ENCODE results near the gene BTBD7. TPM values are rescaled to one million over a fixed set of nuclear protein-coding genes. Genes with fewer than 3 reads are reported as not detected.

Gene BTBD7
- total RNA-seq, 4 donors from 2014 or later = 17.9 to 30.5 (median 20.9) TPM

DNA sequence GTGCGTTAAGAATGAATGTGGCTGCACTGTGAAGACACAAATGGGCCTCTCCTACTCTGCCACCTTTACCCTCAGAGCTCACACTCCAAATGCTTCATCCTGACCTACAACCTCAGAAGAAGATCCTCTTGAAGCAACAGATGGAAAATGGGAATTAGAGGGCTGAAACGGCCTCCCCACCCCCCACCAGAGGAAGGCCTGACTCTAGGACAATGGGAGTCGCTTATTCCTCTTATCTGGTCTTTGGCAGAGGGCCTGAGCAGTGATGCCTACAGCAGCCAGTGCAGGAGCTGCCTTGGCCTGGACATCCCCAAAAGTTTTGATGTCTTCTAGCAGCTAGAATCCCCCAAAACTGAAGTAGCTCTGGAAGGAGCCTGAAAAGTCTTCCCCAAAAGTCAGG, 29.2 kb downstream of the BTBD7 start:
- no peaks in the 10 kb centered on the region for H3K9me3 ChIP-seq
- no peaks in the 10 kb centered on the region for H3K27me3 ChIP-seq
- H3K4me1 ChIP-seq = peaks cover 0 to 36% (median 10%) of the 10 kb centered on the region in 3 donors
- no peak overlapping the region for H3K4me3 ChIP-seq
- no peaks in the 10 kb centered on the region for H3K36me3 ChIP-seq
- TF ChIP-seq POLR2A (IDR thresholded peaks at IDR 0.05) = no peak
- TF ChIP-seq, protein P1, sequence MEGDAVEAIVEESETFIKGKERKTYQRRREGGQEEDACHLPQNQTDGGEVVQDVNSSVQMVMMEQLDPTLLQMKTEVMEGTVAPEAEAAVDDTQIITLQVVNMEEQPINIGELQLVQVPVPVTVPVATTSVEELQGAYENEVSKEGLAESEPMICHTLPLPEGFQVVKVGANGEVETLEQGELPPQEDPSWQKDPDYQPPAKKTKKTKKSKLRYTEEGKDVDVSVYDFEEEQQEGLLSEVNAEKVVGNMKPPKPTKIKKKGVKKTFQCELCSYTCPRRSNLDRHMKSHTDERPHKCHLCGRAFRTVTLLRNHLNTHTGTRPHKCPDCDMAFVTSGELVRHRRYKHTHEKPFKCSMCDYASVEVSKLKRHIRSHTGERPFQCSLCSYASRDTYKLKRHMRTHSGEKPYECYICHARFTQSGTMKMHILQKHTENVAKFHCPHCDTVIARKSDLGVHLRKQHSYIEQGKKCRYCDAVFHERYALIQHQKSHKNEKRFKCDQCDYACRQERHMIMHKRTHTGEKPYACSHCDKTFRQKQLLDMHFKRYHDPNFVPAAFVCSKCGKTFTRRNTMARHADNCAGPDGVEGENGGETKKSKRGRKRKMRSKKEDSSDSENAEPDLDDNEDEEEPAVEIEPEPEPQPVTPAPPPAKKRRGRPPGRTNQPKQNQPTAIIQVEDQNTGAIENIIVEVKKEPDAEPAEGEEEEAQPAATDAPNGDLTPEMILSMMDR (IDR thresholded peaks at IDR 0.05) = no peak
- DNase-seq = no peak
- WGBS, 2 donors = 61 to 81% methylated on average over 2 to 3 of the region's 3 CpGs
- intact Hi-C loops (cut with DNase I) = no loop called here
- no peak overlapping the region for H3K27ac ChIP-seq

DNA sequence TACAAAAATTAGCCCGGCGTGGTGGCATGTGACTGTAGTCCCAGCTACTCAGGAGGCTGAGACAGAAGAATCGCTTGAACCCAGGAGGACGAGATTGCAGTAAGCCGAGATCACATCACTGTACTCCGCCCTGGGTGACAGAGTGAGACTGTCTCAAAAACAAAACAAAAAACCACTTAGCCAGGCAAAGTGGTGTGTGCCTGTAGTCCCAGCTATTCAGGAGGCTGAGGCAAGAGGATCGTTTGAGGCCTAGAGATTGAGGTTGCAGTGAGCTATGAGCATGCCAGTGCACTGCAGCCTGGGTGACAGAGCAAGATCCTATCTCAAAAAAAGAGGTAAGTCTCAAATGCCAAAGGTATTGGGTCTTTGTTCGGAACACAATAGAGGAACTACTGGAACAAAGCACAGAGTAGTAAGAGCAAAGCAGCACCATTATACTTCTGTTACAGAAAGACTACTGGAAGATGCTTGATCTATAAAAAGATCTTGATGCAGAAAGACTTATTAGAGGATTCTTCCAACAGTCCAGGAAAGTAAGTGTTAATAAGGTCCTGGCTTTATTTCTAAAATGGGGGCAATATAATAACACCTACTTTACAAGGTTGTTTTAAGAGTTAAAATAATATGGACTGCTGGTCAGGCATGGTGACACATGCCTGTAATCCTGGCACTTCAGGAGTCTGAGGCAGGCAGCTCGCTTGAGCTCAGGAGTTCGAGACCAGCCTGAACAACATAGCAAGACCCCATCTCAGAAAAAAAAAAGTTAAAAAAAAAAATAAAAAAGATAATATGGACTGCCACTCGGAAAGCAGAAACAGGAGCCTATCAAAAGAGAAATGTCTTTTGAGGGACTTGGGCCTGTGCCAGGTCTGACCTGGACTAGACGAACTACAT, 29.9 kb downstream of the BTBD7 start:
- no peak overlapping the region for H3K4me3 ChIP-seq
- H3K36me3 ChIP-seq = no peaks in the 10 kb centered on the region
- no peak overlapping the region for H3K27ac ChIP-seq
- DNase-seq = no peak
- no peaks in the 10 kb centered on the region for H3K27me3 ChIP-seq
- H3K9me3 ChIP-seq = no peaks in the 10 kb centered on the region
- TF ChIP-seq, protein P1 (IDR thresholded peaks at IDR 0.05) = no peak
- no peak for TF ChIP-seq POLR2A (IDR thresholded peaks at IDR 0.05)
- intact Hi-C loops (cut with DNase I) = no loop called here
- 90% methylated on average over 12 of the region's 12 CpGs for WGBS, 2 donors
- peaks cover 0 to 39% (median 11%) of the 10 kb centered on the region in 3 donors for H3K4me1 ChIP-seq

DNA sequence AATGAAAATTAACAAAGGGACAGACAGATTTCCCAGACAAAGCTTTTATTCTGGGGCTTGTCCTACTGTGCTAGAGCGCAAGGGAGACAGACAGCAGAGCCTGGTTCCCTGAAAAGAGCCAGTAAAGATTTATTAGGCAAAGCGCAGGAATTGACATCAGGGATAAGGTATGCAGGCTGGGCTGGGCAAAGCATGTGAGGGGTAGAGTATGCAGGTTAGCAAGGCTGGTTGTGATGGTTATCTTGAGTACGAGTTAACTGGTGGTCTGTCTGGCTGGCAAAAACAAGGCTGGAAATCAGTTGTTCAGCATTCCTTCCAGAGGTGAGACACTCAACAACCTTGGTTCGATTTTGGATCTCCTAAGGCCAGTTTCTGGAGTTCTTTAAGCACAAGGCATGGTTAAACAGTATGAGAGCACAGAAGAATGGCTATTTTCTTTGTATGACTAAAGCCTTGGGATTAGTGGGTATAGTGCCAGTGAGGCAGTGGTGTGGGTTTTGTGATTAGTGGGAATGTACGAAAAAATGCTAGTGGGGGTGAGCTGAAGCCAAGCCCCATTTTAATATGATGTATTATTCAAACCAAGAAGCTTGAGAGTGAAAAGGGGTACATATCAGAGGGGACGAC, 30.9 kb downstream of the BTBD7 start:
- DNase-seq = no peak
- Histone ChIP-seq H3K27me3 (no peaks in the 10 kb centered on the region), H3K27ac (no peak overlapping the region), H3K36me3 (no peaks in the 10 kb centered on the region), H3K9me3 (no peaks in the 10 kb centered on the region), H3K4me3 (no peak overlapping the region), H3K4me1 (peaks cover 0 to 39% (median 11%) of the 10 kb centered on the region in 3 donors)
- TF ChIP-seq, protein P1 (IDR thresholded peaks at IDR 0.05) = no peak
- TF ChIP-seq POLR2A (IDR thresholded peaks at IDR 0.05) = no peak
- WGBS, 2 donors = 74 to 80% methylated on average over 6 of the region's 6 CpGs
- intact Hi-C loops (cut with DNase I) = no loop called here

DNA sequence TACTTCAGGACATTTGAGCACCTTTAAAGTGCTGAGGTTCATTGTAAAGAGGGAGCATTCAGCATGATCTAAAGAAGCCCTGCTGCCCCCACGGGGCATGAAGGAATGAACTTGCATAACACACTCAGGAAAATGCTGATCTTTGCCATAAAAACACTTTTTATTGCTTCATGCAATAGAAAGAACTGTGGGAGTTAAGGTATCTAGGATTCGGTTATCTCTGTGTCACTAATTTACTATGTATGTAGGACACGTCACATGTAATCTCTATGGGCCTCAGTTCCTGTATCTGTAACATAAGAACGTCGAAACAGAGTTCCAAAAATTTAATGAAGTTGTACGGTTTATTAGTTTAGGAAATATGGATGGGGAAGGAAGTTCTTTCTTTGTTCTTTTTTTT, 33.0 kb downstream of the BTBD7 start:
- Histone ChIP-seq H3K4me3 (no peak overlapping the region), H3K4me1 (peaks cover 0 to 24% (median 11%) of the 10 kb centered on the region in 3 donors), H3K27me3 (no peaks in the 10 kb centered on the region), H3K36me3 (no peaks in the 10 kb centered on the region), H3K27ac (no peak overlapping the region), H3K9me3 (no peaks in the 10 kb centered on the region)
- 78 to 81% methylated on average over 6 of the region's 6 CpGs for WGBS, 2 donors
- intact Hi-C loops (cut with DNase I) = no loop called here
- no peak for DNase-seq
- TF ChIP-seq, protein P1 (IDR thresholded peaks at IDR 0.05) = no peak
- no peak for TF ChIP-seq POLR2A (IDR thresholded peaks at IDR 0.05)

DNA sequence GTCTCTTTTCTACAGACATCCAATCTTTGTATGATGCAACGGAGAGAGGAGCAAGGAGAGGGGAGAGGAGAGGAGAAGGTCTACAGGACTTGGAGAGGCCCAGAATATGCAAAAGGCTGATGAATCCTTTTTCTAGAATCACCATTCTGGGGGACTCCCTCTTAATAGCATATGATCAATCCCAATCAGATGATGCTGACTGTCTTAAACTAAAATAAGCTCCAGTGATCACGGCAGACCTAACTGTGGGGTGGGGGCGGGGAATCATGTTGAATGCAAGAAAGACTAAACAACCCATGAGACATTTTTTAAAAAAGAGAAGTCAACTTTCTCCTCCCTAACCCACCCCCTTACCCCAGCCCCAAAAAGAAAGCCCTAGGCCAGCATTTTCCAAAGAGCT, 33.4 kb downstream of the BTBD7 start:
- WGBS, 2 donors = 74 to 88% methylated on average over 3 of the region's 3 CpGs
- intact Hi-C loops (cut with DNase I) = no loop called here
- Histone ChIP-seq H3K36me3 (peaks cover 0 to 4% (median 0%) of the 10 kb centered on the region in 3 donors), H3K4me1 (peaks cover 0 to 24% (median 11%) of the 10 kb centered on the region in 3 donors), H3K27ac (no peak overlapping the region), H3K27me3 (no peaks in the 10 kb centered on the region), H3K4me3 (no peak overlapping the region), H3K9me3 (no peaks in the 10 kb centered on the region)
- no peak for TF ChIP-seq POLR2A (IDR thresholded peaks at IDR 0.05)
- TF ChIP-seq, protein P1 (IDR thresholded peaks at IDR 0.05) = no peak
- DNase-seq = no peak
